Measurements from ENCODE around the gene ACTR1B. TPM values are rescaled to one million over a fixed set of nuclear protein-coding genes. Genes with fewer than 3 reads are reported as not detected.

ACTR1B gene
- total and polyA plus RNA-seq, 2 of the 4 experiments (the other 2 are of a cell fraction) = 40.5 to 68.8 TPM

GRCh38 chr2:97675430-97676113, 11.7 kb upstream of the ACTR1B start:
- CTCF ChIA-PET = interaction anchor here (1.5 kb wide), 1 partner anchor 11 kb away, joined by 4 read pairs; the partner anchor contains the start of gene ACTR1B
- POLR2A ChIA-PET (ENCODE audit: unreplicated experiment) = interaction anchor here (0.6 kb wide), 1 partner anchor 26 kb away, joined by 3 read pairs; no protein-coding TSS in a partner anchor
- DNase-seq = no peak
- WGBS, 2 experiments (ENCODE audit: extremely low coverage in 2 of 2, insufficient read length in 1 of 2) = no CpG with 5 or more reads among the region's 5 CpGs
- BruUV-seq (replicated peaks) = no TSS peak
- Histone ChIP-seq H3K9me1 (ENCODE audit: insufficient read depth, low read length) (0 out of 2 replicates have a peak, but pooled peaks cover 3% of the 10 kb centered on the region), H3K79me1 (ENCODE audit: low read depth in 1 of 2, low read length in 2 of 2) (no peaks in the 10 kb centered on the region), H3K18ac (ENCODE audit: low read depth, low read length) (no peak overlapping the region), H2BK20ac (ENCODE audit: low read depth, low read length) (no peak overlapping the region), H3K4me1 (ENCODE audit: control insufficient read depth, insufficient read depth, low read length) (peaks cover 2% of the 10 kb centered on the region; the same call in 1 of the 2 replicates), H3K4ac (ENCODE audit: low read depth, low read length) (no peak overlapping the region), H2AK5ac (ENCODE audit: low read depth, low read length) (no peak overlapping the region), H3K9ac (ENCODE audit: low read depth, low read length) (no peak overlapping the region), H3K27me3 (ENCODE audit: control insufficient read depth, insufficient read depth, low read length) (no peaks in the 10 kb centered on the region), H3K4me2 (ENCODE audit: low read depth, low read length) (no peak overlapping the region), H2BK15ac (ENCODE audit: low read depth, low read length) (no peak overlapping the region), H4K5ac (ENCODE audit: low read depth, low read length) (no peak overlapping the region), H3K27ac (ENCODE audit: insufficient read depth, low read length) (no peak overlapping the region), H3K9me3 (ENCODE audit: control insufficient read depth, insufficient read depth, low read length) (no peaks in the 10 kb centered on the region), H3K14ac (replicated peaks; ENCODE audit: low read depth, low read length) (no peak overlapping the region), H3K36me3 (ENCODE audit: control insufficient read depth, insufficient read depth, low read length) (no peaks in the 10 kb centered on the region), H4K91ac (ENCODE audit: insufficient read depth, low read depth, low read length) (no peak overlapping the region), H2AK9ac (replicated peaks; ENCODE audit: low read depth, low read length, poor library complexity) (no peak overlapping the region), H4K20me1 (ENCODE audit: insufficient read depth, low read length) (no peaks in the 10 kb centered on the region), H2BK120ac (ENCODE audit: low read depth, low read length) (no peak overlapping the region), H4K8ac (ENCODE audit: low read depth in 2 of 2, low read length in 2 of 2) (no peak overlapping the region), H3K56ac (ENCODE audit: extremely low read depth, insufficient read depth, low read length) (no peak overlapping the region), H2AFZ (replicated peaks; ENCODE audit: low read length, poor library complexity) (no peak overlapping the region), H2BK5ac (ENCODE audit: low read depth, low read length, poor library complexity, severe bottlenecking) (no peak overlapping the region), H3K23ac (ENCODE audit: low read depth, low read length) (no peak overlapping the region), H3K4me3 (ENCODE audit: insufficient read depth, low read depth, low read length) (no peak overlapping the region)
- dilution Hi-C loops (cut with HindIII; ENCODE audit: low sequenced_read_pairs, unreplicated experiment) = no loop called here
- in situ Hi-C loops (cut with MboI; ENCODE audit: low sequenced_read_pairs) = no loop called here
- intact Hi-C loops (cut with micrococcal nuclease) = no loop called here
- ATAC-seq (ENCODE audit: low read depth) = no peak
- no peak for TF ChIP-seq CHD1 (IDR thresholded peaks at IDR 0.05; ENCODE audit: low read depth, low read length)
- no peak for TF ChIP-seq RFX5 (IDR thresholded peaks at IDR 0.05; ENCODE audit: low read depth, low read length)
- TF ChIP-seq CEBPB (IDR thresholded peaks at IDR 0.05; ENCODE audit: low read depth, low read length) = no peak
- TF ChIP-seq RCOR1 (IDR thresholded peaks at IDR 0.05; ENCODE audit: insufficient replicate concordance, low read length) = no peak
- no peak for TF ChIP-seq SMC3 (IDR thresholded peaks at IDR 0.05; ENCODE audit: low read depth, low read length)
- TF ChIP-seq MXI1 (IDR thresholded peaks at IDR 0.05; ENCODE audit: borderline replicate concordance, low read depth, low read length) = no peak
- no peak for TF ChIP-seq FOS (IDR thresholded peaks at IDR 0.05; ENCODE audit: low read depth, low read length)
- TF ChIP-seq CTCF (conservative IDR thresholded peaks at IDR 0.05; ENCODE audit: low read depth, low read length) = no peak
- TF ChIP-seq BHLHE40 (IDR thresholded peaks at IDR 0.05; ENCODE audit: low read depth, low read length) = no peak
- TF ChIP-seq NFE2L2 (IDR thresholded peaks at IDR 0.05; ENCODE audit: low read depth, low read length) = no peak
- TF ChIP-seq USF2 (IDR thresholded peaks at IDR 0.05; ENCODE audit: low read depth, low read length) = no peak
- no peak for TF ChIP-seq ELK1 (IDR thresholded peaks at IDR 0.05; ENCODE audit: borderline replicate concordance, low read depth, low read length)
- TF ChIP-seq RAD21 (IDR thresholded peaks at IDR 0.05; ENCODE audit: low read length) = no peak
- TF ChIP-seq POLR2A (IDR thresholded peaks at IDR 0.05; ENCODE audit: low read depth, low read length) = no peak
- TF ChIP-seq MAZ (IDR thresholded peaks at IDR 0.05; ENCODE audit: borderline replicate concordance, low read depth, low read length) = no peak
- TF ChIP-seq MAFK (IDR thresholded peaks at IDR 0.05; ENCODE audit: low read depth, low read length) = no peak
